ENCODE measurements around the gene SCLY. TPM values are rescaled to one million over a fixed set of nuclear protein-coding genes. Genes with fewer than 3 reads are reported as not detected.

Gene SCLY
- total and polyA plus RNA-seq, 2 of the 13 experiments (the other 11 are each of a cell fraction or from before 2014, with no cell fraction given): 27.9 to 38.6 TPM

GRCh38 chr2:238127165-238128060 lies 66.6 kb downstream of the SCLY start (continued):
- TF ChIP-seq ZNF574 (CRISPR knock-in tag; IDR thresholded peaks at IDR 0.05) (0 out of 2 replicates have a peak, but pooled peaks have one; percentile 43), ZBTB3 (CRISPR knock-in tag; IDR thresholded peaks at IDR 0.05; ENCODE audit: borderline replicate concordance, low read depth) (no peak), ZNF292 (CRISPR knock-in tag; IDR thresholded peaks at IDR 0.05; ENCODE audit: borderline replicate concordance, low read depth) (peak; percentile 67; the same call in 1 of the 2 replicates), HNF4A (CRISPR knock-in tag; IDR thresholded peaks at IDR 0.05) (0 out of 2 replicates have a peak, but pooled peaks have one; percentile 9), RFX5 (IDR thresholded peaks at IDR 0.05; ENCODE audit: low read depth, low read length) (no peak), SP1 (IDR thresholded peaks at IDR 0.05) (no peak), SP1 (CRISPR knock-in tag; IDR thresholded peaks at IDR 0.05) (peak; percentile 53; the same call in 1 of the 2 replicates), MAFF (IDR thresholded peaks at IDR 0.05; ENCODE audit: low read depth, low read length) (no peak), HNRNPUL1 (IDR thresholded peaks at IDR 0.05; ENCODE audit: low read depth, low read length) (no peak), SRSF1 (optimal IDR thresholded peaks at IDR 0.05; ENCODE audit: low read depth, low read length) (peak; percentile 89), BORCS8-MEF2B (CRISPR knock-in tag; IDR thresholded peaks at IDR 0.05) (no peak), RXRB (CRISPR knock-in tag; IDR thresholded peaks at IDR 0.05; ENCODE audit: borderline replicate concordance) (no peak; the same call in 1 of the 2 replicates), XRCC5 (optimal IDR thresholded peaks at IDR 0.05; ENCODE audit: low read length) (peak; percentile 60), ZNF331 (CRISPR knock-in tag; IDR thresholded peaks at IDR 0.05) (peak; percentile 95), CBX2 (IDR thresholded peaks at IDR 0.05; ENCODE audit: low read depth, low read length) (no peak), CBX2 (CRISPR knock-in tag; IDR thresholded peaks at IDR 0.05; ENCODE audit: low read depth) (no peak), MYC (CRISPR knock-in tag; IDR thresholded peaks at IDR 0.05; ENCODE audit: borderline replicate concordance) (peak; percentile 59; the same call in 1 of the 2 replicates), SKI (IDR thresholded peaks at IDR 0.05; ENCODE audit: partially characterized antibody) (peak; percentile 2), ZNF672 (CRISPR knock-in tag; IDR thresholded peaks at IDR 0.05) (no peak)
- TF ChIP-seq, protein P1, sequence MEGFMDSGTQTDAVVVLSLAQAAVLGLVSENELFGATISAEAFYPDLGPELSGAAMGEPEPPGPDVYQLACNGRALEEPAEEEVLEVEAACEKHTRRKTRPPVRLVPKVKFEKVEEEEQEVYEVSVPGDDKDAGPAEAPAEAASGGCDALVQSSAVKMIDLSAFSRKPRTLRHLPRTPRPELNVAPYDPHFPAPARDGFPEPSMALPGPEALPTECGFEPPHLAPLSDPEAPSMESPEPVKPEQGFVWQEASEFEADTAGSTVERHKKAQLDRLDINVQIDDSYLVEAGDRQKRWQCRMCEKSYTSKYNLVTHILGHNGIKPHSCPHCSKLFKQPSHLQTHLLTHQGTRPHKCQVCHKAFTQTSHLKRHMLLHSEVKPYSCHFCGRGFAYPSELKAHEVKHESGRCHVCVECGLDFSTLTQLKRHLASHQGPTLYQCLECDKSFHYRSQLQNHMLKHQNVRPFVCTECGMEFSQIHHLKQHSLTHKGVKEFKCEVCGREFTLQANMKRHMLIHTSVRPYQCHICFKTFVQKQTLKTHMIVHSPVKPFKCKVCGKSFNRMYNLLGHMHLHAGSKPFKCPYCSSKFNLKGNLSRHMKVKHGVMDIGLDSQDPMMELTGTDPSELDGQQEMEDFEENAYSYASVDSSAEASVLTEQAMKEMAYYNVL (CRISPR knock-in tag; IDR thresholded peaks at IDR 0.05; ENCODE audit: borderline replicate concordance): no peak
- TF ChIP-seq, protein P2, sequence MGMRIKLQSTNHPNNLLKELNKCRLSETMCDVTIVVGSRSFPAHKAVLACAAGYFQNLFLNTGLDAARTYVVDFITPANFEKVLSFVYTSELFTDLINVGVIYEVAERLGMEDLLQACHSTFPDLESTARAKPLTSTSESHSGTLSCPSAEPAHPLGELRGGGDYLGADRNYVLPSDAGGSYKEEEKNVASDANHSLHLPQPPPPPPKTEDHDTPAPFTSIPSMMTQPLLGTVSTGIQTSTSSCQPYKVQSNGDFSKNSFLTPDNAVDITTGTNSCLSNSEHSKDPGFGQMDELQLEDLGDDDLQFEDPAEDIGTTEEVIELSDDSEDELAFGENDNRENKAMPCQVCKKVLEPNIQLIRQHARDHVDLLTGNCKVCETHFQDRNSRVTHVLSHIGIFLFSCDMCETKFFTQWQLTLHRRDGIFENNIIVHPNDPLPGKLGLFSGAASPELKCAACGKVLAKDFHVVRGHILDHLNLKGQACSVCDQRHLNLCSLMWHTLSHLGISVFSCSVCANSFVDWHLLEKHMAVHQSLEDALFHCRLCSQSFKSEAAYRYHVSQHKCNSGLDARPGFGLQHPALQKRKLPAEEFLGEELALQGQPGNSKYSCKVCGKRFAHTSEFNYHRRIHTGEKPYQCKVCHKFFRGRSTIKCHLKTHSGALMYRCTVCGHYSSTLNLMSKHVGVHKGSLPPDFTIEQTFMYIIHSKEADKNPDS (CRISPR knock-in tag; IDR thresholded peaks at IDR 0.05): no peak
